Erythroblast (primary cell): ENCODE measurements around the gene C16orf90.
"Not testable (repeated sequence)": the region's sequence is repeated elsewhere in the genome, so short reads cannot be mapped to it uniquely, and the experiment has no call there.

ENCODE experiments used
- GATA1 ChIP-seq: IDR thresholded peaks from 2 replicates; pipeline ENCODE4 v1.6.1; 2011; ENCODE audit warnings: low read depth, mild to moderate bottlenecking, control low read depth, low read length, moderate library complexity
- POLR2A ChIP-seq: IDR thresholded peaks from 2 replicates; pipeline ENCODE4 v1.6.1; 2011; ENCODE audit warnings: mild to moderate bottlenecking, low read length

DNA sequence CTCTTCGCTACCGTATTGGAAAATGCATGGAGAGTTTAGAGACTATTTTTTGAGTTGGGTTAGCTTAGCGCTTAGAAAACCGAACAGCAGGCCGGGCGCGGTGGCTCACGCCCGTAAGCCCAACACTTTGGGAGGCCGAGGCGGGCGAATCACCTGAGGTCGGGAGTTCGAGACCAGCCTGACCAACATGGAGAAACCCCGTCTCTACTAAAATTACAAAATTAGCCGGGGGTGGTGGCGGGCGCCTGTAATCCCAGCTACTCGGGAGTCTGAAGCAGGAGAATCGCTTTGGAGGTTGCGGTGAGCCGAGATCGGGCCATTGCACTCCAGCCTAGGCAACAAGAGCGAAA, 6.1 kb upstream of the C16orf90 start:
- not testable (repeated sequence) for TF ChIP-seq GATA1, POLR2A
